Stimulated activated CD4-positive, alpha-beta T cell treated with anti-CD3 and anti-CD28 coated beads, Interleukin-2, amount 100 ng/mL, for 24 hours (primary cell): ENCODE results near the gene MYO1H.

ENCODE experiments used
- DNase-seq, 2 donors: peaks; one replicate each; pipeline ENCODE4 v3.0.0-alpha.2; 2020

MYO1H gene

DNA sequence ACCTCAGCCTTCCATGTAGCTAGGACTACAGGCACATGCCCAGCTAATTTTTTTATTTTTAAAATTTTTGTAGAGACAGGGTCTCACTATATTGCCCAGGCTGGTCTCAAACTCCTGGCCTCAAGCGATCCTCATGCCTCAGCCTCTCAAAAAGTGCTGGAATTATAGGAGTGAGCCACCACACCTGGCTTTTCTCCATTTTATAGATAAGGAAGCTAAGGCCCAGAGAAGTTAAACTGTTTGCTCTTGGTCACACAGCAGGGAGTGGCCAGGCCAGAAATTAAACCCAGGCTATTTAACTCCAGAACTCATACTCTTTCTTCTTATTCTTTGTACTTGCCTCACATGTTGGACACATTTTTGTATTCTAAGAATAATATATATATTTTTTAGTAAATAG lies 146.2 kb downstream of the MYO1H start:
- DNase-seq = no peak

DNA sequence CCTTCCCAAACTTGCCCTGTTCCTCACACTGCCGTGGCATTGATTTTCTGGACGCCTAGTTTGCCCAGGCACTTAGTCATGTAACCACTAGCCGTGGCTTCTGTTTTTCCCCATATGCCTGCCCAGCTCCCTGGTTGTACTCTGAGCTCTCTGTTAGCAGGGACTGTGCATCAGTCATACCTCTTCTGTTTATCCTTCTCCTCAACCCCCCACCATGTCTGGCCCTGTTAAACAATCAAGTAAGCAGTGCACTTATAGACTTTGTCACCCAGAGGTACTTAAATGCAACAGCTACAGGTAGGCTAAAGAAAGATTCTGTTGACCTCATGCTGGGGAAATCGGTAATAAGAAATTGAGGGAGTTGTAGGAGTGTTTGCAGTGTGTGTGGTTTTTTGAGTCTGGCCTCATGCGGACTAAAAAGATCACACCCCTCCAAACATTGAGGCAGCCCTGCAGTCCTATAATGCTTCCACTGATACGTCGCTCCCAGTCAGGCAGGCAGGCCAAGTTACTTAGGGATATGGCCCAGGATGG lies 146.7 kb downstream of the MYO1H start:
- DNase-seq = no peak

DNA sequence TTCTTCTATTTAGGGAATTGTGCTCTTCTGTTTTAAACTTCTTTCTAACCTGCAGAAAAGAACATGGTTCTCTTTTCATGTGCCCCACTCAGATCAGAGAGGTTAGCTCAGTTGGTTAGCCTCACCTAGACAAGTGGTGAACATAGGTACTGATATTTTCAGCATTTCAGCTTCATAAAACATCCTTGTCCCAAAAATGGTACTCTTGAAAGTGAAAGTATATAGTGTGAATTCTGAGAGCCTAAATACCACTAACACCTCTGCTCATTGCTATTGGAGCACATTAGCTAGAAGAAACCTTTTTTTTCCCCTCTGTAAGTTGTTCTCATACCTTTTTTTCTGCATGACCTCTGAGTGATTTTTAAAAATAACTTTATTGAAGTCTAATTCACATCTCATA lies 147.3 kb downstream of the MYO1H start:
- no peak for DNase-seq

DNA sequence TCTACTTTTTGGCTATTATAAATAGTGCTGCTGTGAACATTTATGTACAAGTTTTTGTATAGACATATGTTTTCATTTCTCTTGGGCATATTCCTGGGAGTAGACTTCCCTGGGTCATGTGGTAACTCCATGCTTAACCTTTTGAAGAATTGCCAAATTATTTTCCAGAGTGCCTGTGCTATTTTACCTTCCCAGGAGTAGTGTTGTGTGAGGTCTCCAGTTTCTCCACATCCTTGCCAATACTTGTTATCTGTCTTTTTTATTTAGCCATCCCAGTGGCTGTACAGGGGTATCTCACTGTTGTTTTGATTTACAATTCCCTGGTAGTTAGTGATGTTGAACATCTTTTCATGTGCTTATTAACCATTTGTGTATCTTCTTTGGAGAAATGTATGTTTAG lies 148.6 kb downstream of the MYO1H start:
- no peak for DNase-seq

DNA sequence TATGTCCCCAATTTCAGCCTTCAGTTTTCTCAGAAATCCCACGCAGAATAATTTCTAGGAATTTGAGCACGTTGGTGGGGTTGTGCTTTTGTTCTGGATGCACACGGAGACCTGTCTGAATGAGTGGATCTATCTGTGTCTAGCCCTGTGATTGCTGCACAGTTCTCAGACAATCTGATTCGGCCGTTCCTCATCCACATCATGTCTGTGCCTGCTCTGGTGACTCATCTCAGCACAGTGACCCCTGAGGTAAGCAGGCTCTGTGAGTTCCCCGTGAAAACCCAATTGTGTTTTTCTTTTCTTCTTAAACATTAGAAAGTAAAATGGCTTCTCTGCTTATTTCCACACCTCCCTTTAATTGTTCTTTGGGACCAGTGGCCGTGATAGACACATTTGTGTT lies 150.0 kb downstream of the MYO1H start:
- DNase-seq = no peak
